ENCODE measurements around the gene ABHD11.
"Not testable (repeated sequence)": the region's sequence is repeated elsewhere in the genome, so short reads cannot be mapped to it uniquely, and the experiment has no call there.

Gene ABHD11

GRCh38 chr7:73718905-73719805 lies 19.4 kb downstream of the ABHD11 start, which contains the start of gene STX1A:
STX1A (minus strand) TSS chr7:73719669; CDS start chr7:73719631, 38 bp downstream.
- DNase-seq, result peak; percentile 77

- no peak for DNase-seq
Observed at GRCh38 chr7:73718438-73718881, 20.1 kb downstream of the ABHD11 start.

- DNase-seq, result no peak
Observed at GRCh38 chr7:73717991-73718405, 20.6 kb downstream of the ABHD11 start.

- no peak for DNase-seq
Observed at GRCh38 chr7:73717025-73717807, 21.4 kb downstream of the ABHD11 start.

- DNase-seq, result no peak
Observed at GRCh38 chr7:73716318-73716890, 22.2 kb downstream of the ABHD11 start.

- DNase-seq, result peak; percentile 92
Observed at GRCh38 chr7:73715648-73716317, 22.8 kb downstream of the ABHD11 start.

GRCh38 chr7:73713319-73713718 lies 25.3 kb downstream of the ABHD11 start:
- not testable (repeated sequence) for DNase-seq

- DNase-seq, result no peak
Observed at GRCh38 chr7:73712773-73713172, 25.8 kb downstream of the ABHD11 start.

- DNase-seq, result no peak
Observed at GRCh38 chr7:73708961-73709549, 29.5 kb downstream of the ABHD11 start.

- DNase-seq, result no peak
Observed at GRCh38 chr7:73707045-73707631, 31.5 kb downstream of the ABHD11 start.

- DNase-seq, result no peak
Observed at GRCh38 chr7:73706126-73707044, 32.2 kb downstream of the ABHD11 start.

GRCh38 chr7:73705551-73705920 lies 33.1 kb downstream of the ABHD11 start:
- DNase-seq, result no peak

GRCh38 chr7:73704640-73705550 lies 33.7 kb downstream of the ABHD11 start:
- no peak for DNase-seq

- DNase-seq, result no peak
Observed at GRCh38 chr7:73703757-73704639, 34.6 kb downstream of the ABHD11 start.

- no peak for DNase-seq
Observed at GRCh38 chr7:73703225-73703624, 35.4 kb downstream of the ABHD11 start.

GRCh38 chr7:73702665-73703064 lies 35.9 kb downstream of the ABHD11 start:
- DNase-seq, result no peak

- DNase-seq, result no peak
Observed at GRCh38 chr7:73702226-73702625, 36.4 kb downstream of the ABHD11 start.

- DNase-seq, result peak; percentile 43
Observed at GRCh38 chr7:73701357-73701995, 37.1 kb downstream of the ABHD11 start.

All from NCI-H146 (cell line).